ENCODE results near the gene ZNF195. TPM values are rescaled to one million over a fixed set of nuclear protein-coding genes. Genes with fewer than 3 reads are reported as not detected.
"Not testable (repeated sequence)": the region's sequence is repeated elsewhere in the genome, so short reads cannot be mapped to it uniquely, and the experiment has no call there.

Gene ZNF195
- polyA plus RNA-seq, 1 experiment = 10.2 TPM

- Histone ChIP-seq H3K4me3 (ENCODE audit: low read depth, low read length) (no peak overlapping the region), H3K27me3 (ENCODE audit: control insufficient read depth, insufficient read depth, low read length) (no peaks in the 10 kb centered on the region), H3K36me3 (ENCODE audit: control insufficient read depth, insufficient read depth, low read length) (no peaks in the 10 kb centered on the region)
- ChIA-PET CTCF (no interaction called here), POLR2A (no interaction called here)
- TF ChIP-seq CTCF (IDR thresholded peaks at IDR 0.05; ENCODE audit: insufficient read depth, low read depth, low read length) = no peak
- DNase-seq (ENCODE audit: low read depth) = no peak
Measured at GRCh38 chr11:3338569-3339339, 40.2 kb downstream of the ZNF195 start.

- DNase-seq (ENCODE audit: low read depth); H3K36me3 ChIP-seq (ENCODE audit: control insufficient read depth, insufficient read depth, low read length); H3K27me3 ChIP-seq (ENCODE audit: control insufficient read depth, insufficient read depth, low read length); CTCF ChIA-PET; H3K4me3 ChIP-seq (ENCODE audit: low read depth, low read length); POLR2A ChIA-PET: not testable (repeated sequence)
Measured at GRCh38 chr11:3336420-3336819, 42.5 kb downstream of the ZNF195 start.

GRCh38 chr11:3333157-3333556 lies 45.8 kb downstream of the ZNF195 start:
- CTCF ChIA-PET; DNase-seq (ENCODE audit: low read depth); H3K4me3 ChIP-seq (ENCODE audit: low read depth, low read length); H3K27me3 ChIP-seq (ENCODE audit: control insufficient read depth, insufficient read depth, low read length); H3K36me3 ChIP-seq (ENCODE audit: control insufficient read depth, insufficient read depth, low read length); POLR2A ChIA-PET: not testable (repeated sequence)

GRCh38 chr11:3331078-3331477 lies 47.9 kb downstream of the ZNF195 start:
- H3K27me3 ChIP-seq (ENCODE audit: control insufficient read depth, insufficient read depth, low read length); DNase-seq (ENCODE audit: low read depth); H3K4me3 ChIP-seq (ENCODE audit: low read depth, low read length): not testable (repeated sequence)

GRCh38 chr11:3330064-3330463 lies 48.9 kb downstream of the ZNF195 start:
- CTCF ChIA-PET; H3K27me3 ChIP-seq (ENCODE audit: control insufficient read depth, insufficient read depth, low read length); POLR2A ChIA-PET; DNase-seq (ENCODE audit: low read depth); H3K36me3 ChIP-seq (ENCODE audit: control insufficient read depth, insufficient read depth, low read length); H3K4me3 ChIP-seq (ENCODE audit: low read depth, low read length): not testable (repeated sequence)

More at GRCh38 chr11:3331078-3331477, 47.9 kb downstream of the ZNF195 start:
- H3K36me3 ChIP-seq (ENCODE audit: control insufficient read depth, insufficient read depth, low read length); CTCF ChIA-PET; POLR2A ChIA-PET: not testable (repeated sequence)

GRCh38 chr11:3328503-3328902 lies 50.4 kb downstream of the ZNF195 start:
- DNase-seq (ENCODE audit: low read depth); H3K4me3 ChIP-seq (ENCODE audit: low read depth, low read length); POLR2A ChIA-PET; H3K27me3 ChIP-seq (ENCODE audit: control insufficient read depth, insufficient read depth, low read length); CTCF ChIA-PET; H3K36me3 ChIP-seq (ENCODE audit: control insufficient read depth, insufficient read depth, low read length): not testable (repeated sequence)

GRCh38 chr11:3326450-3326849 lies 52.5 kb downstream of the ZNF195 start:
- POLR2A ChIA-PET; DNase-seq (ENCODE audit: low read depth); H3K27me3 ChIP-seq (ENCODE audit: control insufficient read depth, insufficient read depth, low read length); H3K4me3 ChIP-seq (ENCODE audit: low read depth, low read length); CTCF ChIA-PET; H3K36me3 ChIP-seq (ENCODE audit: control insufficient read depth, insufficient read depth, low read length): not testable (repeated sequence)

- DNase-seq (ENCODE audit: low read depth); H3K4me3 ChIP-seq (ENCODE audit: low read depth, low read length); H3K27me3 ChIP-seq (ENCODE audit: control insufficient read depth, insufficient read depth, low read length); CTCF ChIA-PET; H3K36me3 ChIP-seq (ENCODE audit: control insufficient read depth, insufficient read depth, low read length); POLR2A ChIA-PET: not testable (repeated sequence)
Measured at GRCh38 chr11:3324724-3325123, 54.2 kb downstream of the ZNF195 start.

Small RNA genes within 50 kb of the gene (small RNA-seq; reads per million reads assigned to genes)
- gene AC123788.2 (ENCODE audit: insufficient read length, low read depth, low replicate concordance) = not detected

Other genes with a start within 250 kb of the ZNF195 start
- gene OSBPL5, start 213.8 kb downstream of the ZNF195 start, polyA plus RNA-seq (2011; rRNA removed) = 10.4 and 20.8 TPM in 2 replicates
- gene MRGPRG, start 160.3 kb downstream of the ZNF195 start, polyA plus RNA-seq (2011; rRNA removed) = not detected in 2 replicates
- gene MRGPRE, start 146.7 kb downstream of the ZNF195 start, polyA plus RNA-seq (2011; rRNA removed) = not detected in 2 replicates

All from BJ (cell line).